Heart left ventricle (tissue), 16 donors: Measurements from ENCODE around the gene LSAMP. TPM values are rescaled to one million over a fixed set of nuclear protein-coding genes. Genes with fewer than 3 reads are reported as not detected.

Source experiments
- ATAC-seq, 4 donors: fragments of 200-7000 bp; cut with Tn5 transposase; one replicate each; pipeline ENCODE4 v1.9.1; 2020 to 2022; ENCODE audit warnings: moderate library complexity in 4 of 4, mild to moderate bottlenecking in 3 of 4, moderate number of reproducible peaks in 1 of 4
- DNase-seq, 5 donors: peaks; one replicate each; pipeline ENCODE4 v3.0.0-alpha.2; 2020
- H3K27ac ChIP-seq, 12 donors: fragments of 200-600 bp; sonication (generic) in 4 of 12; one replicate each; pipeline versions ENCODE4 v1.5.0 to v1.8.0; 2016 to 2022; ENCODE audit warnings: mild to moderate bottlenecking in 2 of 12
- H3K27me3 ChIP-seq, 9 donors: fragments of 200-600 bp; sonication (generic) in 2 of 9; one replicate each; pipeline versions ENCODE4 v1.5.1 to v1.8.0; 2016 to 2022; ENCODE audit warnings: mild to moderate bottlenecking in 3 of 9
- H3K36me3 ChIP-seq, 9 donors: fragments of 200-600 bp; sonication (generic) in 2 of 9; one replicate each; pipeline versions ENCODE4 v1.5.0 to v1.8.0; 2018 to 2022; ENCODE audit warnings: mild to moderate bottlenecking in 2 of 9
- H3K4me1 ChIP-seq, 12 donors: fragments of 200-600 bp; sonication (generic) in 4 of 12; one replicate each; pipeline versions ENCODE4 v1.5.0 to v1.8.0; 2016 to 2022; ENCODE audit warnings: mild to moderate bottlenecking in 3 of 12
- H3K4me3 ChIP-seq, 12 donors: fragments of 200-600 bp; sonication (generic) in 4 of 12; one replicate each; pipeline versions ENCODE4 v1.5.0 to v1.8.0; 2017 to 2022; ENCODE audit warnings: mild to moderate bottlenecking in 9 of 12, moderate library complexity in 4 of 12
- H3K9me3 ChIP-seq, 12 donors: fragments of 200-600 bp; sonication (generic) in 4 of 12; one replicate each; pipeline versions ENCODE4 v1.5.0 to v1.8.0; 2016 to 2022; ENCODE audit warnings: mild to moderate bottlenecking in 1 of 12
- POLR2A ChIP-seq, 2 donors: fragments of 450-650 bp; IDR thresholded peaks; one replicate each; pipeline ENCODE4 v1.6.1; 2017; ENCODE audit warnings: antibody characterized with exemption in 2 of 2, mild to moderate bottlenecking in 2 of 2, moderate library complexity in 2 of 2
- WGBS, 4 donors: extraction: QIAGEN DNeasy Blood & Tissue Kit in 2 of 4; methylation state at CpG; one replicate each; pipeline versions ENCODE4 v1.1.5 to v1.1.7; 2013 to 2018; 5-methylcytosine and 5-hydroxymethylcytosine counted together
- intact Hi-C, 10 donors: fragments of 100-400 bp; cut with DNase I; formaldehyde crosslinking; loops; one replicate each; pipeline versions ENCODE4 v1.11.1 to v1.14.2; 2022
- polyA plus RNA-seq, 2 donors: library from polyadenylated mRNA; stranded (reverse); fragments of 200-250 nt; gene quantifications; one replicate each; pipeline ENCODE4 v1.2.3, GENCODE V29; 2013
- total RNA-seq, 9 donors: library from RNA; depleted of rRNA in 2 of 9; stranded (reverse); fragments of >200 nt in 2 of 9; fragmentation: NEBNext Ultra II Directional in 3 of 9; extraction: Animal tissue kit (Norgen Biotek cat#: 25700) in 3 of 9; gene quantifications; one replicate each; pipeline versions ENCODE4 v1.1.0 to v1.2.4, GENCODE V29; 2016 to 2023
- TF ChIP-seq, protein P1 (sequence below), 12 donors: fragments of 200-600 bp; sonication (generic) in 4 of 12; IDR thresholded peaks; one replicate each; pipeline versions ENCODE4 v1.5.0 to v1.8.0; 2018 to 2022; ENCODE audit warnings: antibody characterized with exemption in 12 of 12, mild to moderate bottlenecking in 5 of 12
- donor health status: ischemic (EF 13 %, LVEDD 7.1; RV severe dilation, severe dysfunction).
- donor health status: healthy with polysubstance abuse.
- donor health status: DM: no; HTN: yes; CAD: no.
- donor health status: DM: no; HTN: no; CAD: no.
- donor health status: ischemic (EF 25% LVEDD 6.9; RV normal size, moderate dysfunction).
- donor health status: ischemic (EF 25% LVEDD 5.7; RV mildly dilated, moderate dysfunction).
- donor health status: healthy.
- donor health status: DM: yes; HTN: yes; CAD: no.
- donor health status: ischemic (EF 35%, LVEDD 5.7; RV mildly dilated, moderate dysfunction).
- donor health status: nonischemic (EF 11% LVEDD 7.7; RV severe dilation, severe dysfunction).
- donor health status: DM: yes; HTN: yes; CAD: no.
- donor health status: PGD.
- donor health status: ischemic (EF 29% LVEDD 5.4; RV normal size, mild dysfunction).
- donor health status: nonischemic (EF 23%, LVEDD 6.1; RV moderate dilation, normal function).

LSAMP gene
- total and polyA plus RNA-seq, 11 donors = 1.6 to 52.3 (median 7.2) TPM

GRCh38 chr3:115835946-115836345, 609.3 kb downstream of the LSAMP start:
- DNase-seq (no peak), ATAC-seq (no peak)
- H3K4me3 ChIP-seq = no peak overlapping the region
- H3K27me3 ChIP-seq = no peaks in the 10 kb centered on the region
- no peaks in the 10 kb centered on the region for H3K9me3 ChIP-seq
- TF ChIP-seq, protein P1, sequence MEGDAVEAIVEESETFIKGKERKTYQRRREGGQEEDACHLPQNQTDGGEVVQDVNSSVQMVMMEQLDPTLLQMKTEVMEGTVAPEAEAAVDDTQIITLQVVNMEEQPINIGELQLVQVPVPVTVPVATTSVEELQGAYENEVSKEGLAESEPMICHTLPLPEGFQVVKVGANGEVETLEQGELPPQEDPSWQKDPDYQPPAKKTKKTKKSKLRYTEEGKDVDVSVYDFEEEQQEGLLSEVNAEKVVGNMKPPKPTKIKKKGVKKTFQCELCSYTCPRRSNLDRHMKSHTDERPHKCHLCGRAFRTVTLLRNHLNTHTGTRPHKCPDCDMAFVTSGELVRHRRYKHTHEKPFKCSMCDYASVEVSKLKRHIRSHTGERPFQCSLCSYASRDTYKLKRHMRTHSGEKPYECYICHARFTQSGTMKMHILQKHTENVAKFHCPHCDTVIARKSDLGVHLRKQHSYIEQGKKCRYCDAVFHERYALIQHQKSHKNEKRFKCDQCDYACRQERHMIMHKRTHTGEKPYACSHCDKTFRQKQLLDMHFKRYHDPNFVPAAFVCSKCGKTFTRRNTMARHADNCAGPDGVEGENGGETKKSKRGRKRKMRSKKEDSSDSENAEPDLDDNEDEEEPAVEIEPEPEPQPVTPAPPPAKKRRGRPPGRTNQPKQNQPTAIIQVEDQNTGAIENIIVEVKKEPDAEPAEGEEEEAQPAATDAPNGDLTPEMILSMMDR (IDR thresholded peaks at IDR 0.05) = no peak
- no peak for TF ChIP-seq POLR2A (IDR thresholded peaks at IDR 0.05)
- WGBS, 4 donors = 90 to 97% (median 95%) methylated on average over 4 of the region's 4 CpGs
- no peak overlapping the region for H3K27ac ChIP-seq
- H3K36me3 ChIP-seq = no peaks in the 10 kb centered on the region
- intact Hi-C loops = no loop called here
- H3K4me1 ChIP-seq = peaks cover 0 to 8% (median 0%) of the 10 kb centered on the region in 12 donors

DNA sequence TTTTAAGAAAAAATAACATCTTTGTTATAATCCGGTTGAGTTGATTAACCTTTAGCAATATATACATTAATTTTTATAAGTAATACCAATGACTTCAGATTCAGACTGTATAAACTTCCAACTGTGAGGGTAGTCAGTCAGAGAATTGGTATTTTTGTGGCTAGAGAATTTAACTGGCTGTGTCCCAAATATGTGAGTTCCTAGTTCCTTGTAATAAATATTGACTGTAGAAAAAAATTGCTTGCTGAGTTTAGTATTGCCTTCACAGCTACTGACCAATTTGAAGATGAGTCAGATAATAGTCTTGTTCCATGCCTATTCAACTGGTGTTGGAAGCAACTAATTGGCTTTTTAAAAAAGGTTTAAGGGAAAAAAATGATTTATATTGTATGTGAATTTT, 611.2 kb downstream of the LSAMP start:
- no peak for DNase-seq
- H3K27me3 ChIP-seq = no peaks in the 10 kb centered on the region
- H3K27ac ChIP-seq = no peak overlapping the region
- TF ChIP-seq, protein P1 (IDR thresholded peaks at IDR 0.05) = no peak
- TF ChIP-seq POLR2A (IDR thresholded peaks at IDR 0.05) = no peak
- intact Hi-C loops = loop anchor here in 1 of 10 donors (5.0 kb wide), 1 partner anchor 923 kb away; no protein-coding TSS in a partner anchor
- WGBS, 4 donors = 94 to 98% (median 96%) methylated on average over 1 of the region's 1 CpG
- no peak for ATAC-seq
- no peaks in the 10 kb centered on the region for H3K9me3 ChIP-seq
- peaks cover 0 to 8% (median 0%) of the 10 kb centered on the region in 12 donors for H3K4me1 ChIP-seq
- H3K36me3 ChIP-seq = no peaks in the 10 kb centered on the region
- H3K4me3 ChIP-seq = no peak overlapping the region

GRCh38 chr3:115833074-115833473, 612.2 kb downstream of the LSAMP start:
- WGBS, 4 donors = 32 to 67% (median 55%) methylated on average over 2 of the region's 2 CpGs
- intact Hi-C loops = loop anchor here in 1 of 10 donors (5.0 kb wide), 1 partner anchor 924 kb away; no protein-coding TSS in a partner anchor
- TF ChIP-seq, protein P1 (IDR thresholded peaks at IDR 0.05) = no peak
- no peak for TF ChIP-seq POLR2A (IDR thresholded peaks at IDR 0.05)
- DNase-seq (no peak), ATAC-seq (no peak)
- Histone ChIP-seq H3K4me1 (peaks cover 0 to 8% (median 0%) of the 10 kb centered on the region in 12 donors), H3K27ac (no peak overlapping the region), H3K36me3 (no peaks in the 10 kb centered on the region), H3K27me3 (no peaks in the 10 kb centered on the region), H3K4me3 (no peak overlapping the region), H3K9me3 (no peaks in the 10 kb centered on the region)

DNA sequence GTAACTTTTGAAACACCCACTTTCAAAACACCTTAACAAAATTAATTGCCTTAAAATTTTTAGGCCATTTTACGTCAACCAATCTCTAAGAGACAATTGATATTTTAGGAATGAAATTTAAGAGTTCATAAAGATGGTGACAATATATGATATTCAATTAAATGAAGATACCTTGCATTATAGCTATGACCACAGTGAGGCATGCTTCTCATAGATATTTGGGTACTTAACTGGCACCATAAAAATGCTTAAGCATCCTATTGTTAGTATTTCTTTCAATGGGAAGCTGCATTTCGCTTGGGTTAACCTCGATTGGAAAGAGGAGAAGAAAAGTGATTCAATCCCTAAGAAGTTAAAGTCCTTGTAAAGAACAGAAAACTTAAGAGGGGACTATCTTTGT, 613.0 kb downstream of the LSAMP start:
- Histone ChIP-seq H3K9me3 (no peaks in the 10 kb centered on the region), H3K27me3 (no peaks in the 10 kb centered on the region), H3K36me3 (no peaks in the 10 kb centered on the region), H3K4me3 (no peak overlapping the region), H3K27ac (no peak overlapping the region), H3K4me1 (peaks cover 0 to 8% (median 0%) of the 10 kb centered on the region in 12 donors)
- no peak for ATAC-seq
- DNase-seq = no peak
- no peak for TF ChIP-seq POLR2A (IDR thresholded peaks at IDR 0.05)
- TF ChIP-seq, protein P1 (IDR thresholded peaks at IDR 0.05) = no peak
- intact Hi-C loops = loop anchor here in 1 of 10 donors (5.0 kb wide), 1 partner anchor 925 kb away; no protein-coding TSS in a partner anchor
- 71 to 84% (median 81%) methylated on average over 3 of the region's 3 CpGs for WGBS, 4 donors
